Mesendoderm (in vitro differentiated cells): ENCODE data around the gene NOC2L.

Source experiments
- DNase-seq: peaks from one replicate; pipeline ENCODE4 v3.0.0; 2013
- H2AK5ac ChIP-seq: 2 replicates; pipeline ENCODE4 v1.6.1; 2013; ENCODE audit warnings: low read length, inconsistent platforms
- H2BK120ac ChIP-seq: 2 replicates; pipeline ENCODE4 v1.6.1; 2013; ENCODE audit warnings: low read depth, mild to moderate bottlenecking, low read length, moderate library complexity, mixed read lengths
- H2BK15ac ChIP-seq: replicated peaks from 2 replicates; pipeline ENCODE4 v1.6.1; 2013; ENCODE audit warnings: low read depth, mild to moderate bottlenecking, moderate library complexity
- H2BK5ac ChIP-seq: 2 replicates; pipeline ENCODE4 v1.6.1; 2013; ENCODE audit warnings: low read length, inconsistent platforms
- H3K18ac ChIP-seq: 2 replicates; pipeline ENCODE4 v1.6.1; 2013; ENCODE audit warnings: mild to moderate bottlenecking, low read length, mixed read lengths
- H3K23ac ChIP-seq: one replicate; pipeline ENCODE4 v1.6.1; 2013; ENCODE audit warnings: low read length
- H3K27ac ChIP-seq: 2 replicates; pipeline ENCODE4 v1.5.1; 2013; ENCODE audit warnings: low read depth, mild to moderate bottlenecking, inconsistent platforms, low read length, moderate library complexity
- H3K27me3 ChIP-seq: 2 replicates; pipeline ENCODE4 v1.6.1; 2013; ENCODE audit warnings: low read length, control low read depth, mild to moderate bottlenecking, inconsistent platforms; ENCODE audit not compliant: insufficient read depth, poor library complexity
- H3K36me3 ChIP-seq: 2 replicates; pipeline ENCODE4 v1.6.1; 2013; ENCODE audit warnings: low read length, inconsistent platforms; ENCODE audit not compliant: control insufficient read depth, insufficient read depth
- H3K4ac ChIP-seq: one replicate; pipeline ENCODE4 v1.6.1; 2013; ENCODE audit warnings: low read depth, mild to moderate bottlenecking, low read length, moderate library complexity
- H3K4me1 ChIP-seq: 2 replicates; pipeline ENCODE4 v1.6.1; 2013; ENCODE audit warnings: low read depth, low read length, inconsistent platforms; ENCODE audit not compliant: control insufficient read depth
- H3K4me2 ChIP-seq: 2 replicates; pipeline ENCODE4 v1.6.1; 2013; ENCODE audit warnings: low read length
- H3K4me3 ChIP-seq: 2 replicates; pipeline ENCODE4 v1.5.1; 2013; ENCODE audit warnings: mild to moderate bottlenecking, low read length
- H3K56ac ChIP-seq: one replicate; pipeline ENCODE4 v1.6.1; 2013; ENCODE audit warnings: low read length
- H3K79me1 ChIP-seq: 2 replicates; pipeline ENCODE4 v1.6.1; 2013; ENCODE audit warnings: low read length, inconsistent platforms
- H3K79me2 ChIP-seq: 2 replicates; pipeline ENCODE4 v1.6.1; 2013; ENCODE audit warnings: mild to moderate bottlenecking, low read length; ENCODE audit not compliant: control insufficient read depth, insufficient read depth
- H3K9ac ChIP-seq: 2 replicates; pipeline ENCODE4 v1.6.1; 2013; ENCODE audit warnings: low read length, inconsistent platforms
- H4K5ac ChIP-seq: one replicate; pipeline ENCODE4 v1.6.1; 2013; ENCODE audit warnings: low read length
- H4K8ac ChIP-seq: one replicate; pipeline ENCODE4 v1.6.1; 2013; ENCODE audit warnings: low read depth, mild to moderate bottlenecking, control low read depth, low read length, moderate library complexity
- WGBS: extraction: QIAGEN DNeasy Blood & Tissue Kit; methylation state at CpG from one replicate; pipeline ENCODE4 v1.1.7; 2013; ENCODE audit warnings: low lambda C conversion rate, missing lambda C conversion rate; ENCODE audit not compliant: insufficient coverage; ENCODE audit errors: extremely low coverage; 5-methylcytosine and 5-hydroxymethylcytosine counted together

The NOC2L gene

GRCh38 chr1:936348-937264, 22.4 kb downstream of the NOC2L start:
- peak overlapping the region; percentile 53 for H3K18ac ChIP-seq
- no peak overlapping the region for H4K5ac ChIP-seq
- H2AK5ac ChIP-seq, result peak overlapping the region; percentile 65
- no peak overlapping the region for H2BK15ac ChIP-seq
- no peaks in the 10 kb centered on the region for H3K79me2 ChIP-seq
- H3K27me3 ChIP-seq, result no peaks in the 10 kb centered on the region
- H3K36me3 ChIP-seq, result no peaks in the 10 kb centered on the region
- no peak overlapping the region for H3K4me2 ChIP-seq
- H3K27ac ChIP-seq, result no peak overlapping the region
- H3K56ac ChIP-seq, result peak overlapping the region; percentile 34
- no CpG with 5 or more reads among the region's 45 CpGs for WGBS
- peak overlapping the region; percentile 0 for H3K4ac ChIP-seq
- H4K8ac ChIP-seq, result no peak overlapping the region
- no peak overlapping the region for H3K23ac ChIP-seq
- H3K79me1 ChIP-seq, result no peaks in the 10 kb centered on the region
- H3K4me1 ChIP-seq, result peaks cover 15% of the 10 kb centered on the region
- peak overlapping the region; percentile 11 for H3K9ac ChIP-seq
- no peak for DNase-seq
- H2BK120ac ChIP-seq, result no peak overlapping the region
- no peak overlapping the region for H2BK5ac ChIP-seq
- no peak overlapping the region for H3K4me3 ChIP-seq

GRCh38 chr1:935751-936231, 23.3 kb downstream of the NOC2L start:
- H2BK120ac ChIP-seq, result no peak overlapping the region
- H3K9ac ChIP-seq, result peak overlapping the region; percentile 72
- no peaks in the 10 kb centered on the region for H3K27me3 ChIP-seq
- H3K18ac ChIP-seq, result peak overlapping the region; percentile 1
- peak overlapping the region; percentile 50 for H3K4me2 ChIP-seq
- H2BK5ac ChIP-seq, result peak overlapping the region; percentile 97
- no peak overlapping the region for H4K8ac ChIP-seq
- H3K4me3 ChIP-seq, result no peak overlapping the region
- peak overlapping the region; percentile 92 for H3K56ac ChIP-seq
- no peak overlapping the region for H4K5ac ChIP-seq
- H3K27ac ChIP-seq, result no peak overlapping the region
- H2BK15ac ChIP-seq, result no peak overlapping the region
- no CpG with 5 or more reads among the region's 30 CpGs for WGBS
- DNase-seq, result peak; percentile 89
- H3K79me2 ChIP-seq, result no peaks in the 10 kb centered on the region
- no peaks in the 10 kb centered on the region for H3K36me3 ChIP-seq
- H3K79me1 ChIP-seq, result no peaks in the 10 kb centered on the region
- peaks cover 20% of the 10 kb centered on the region for H3K4me1 ChIP-seq
- H3K23ac ChIP-seq, result peak overlapping the region; percentile 99
- peak overlapping the region; percentile 100 for H2AK5ac ChIP-seq
- H3K4ac ChIP-seq, result peak overlapping the region; percentile 25

- Histone ChIP-seq H3K79me2 (no peaks in the 10 kb centered on the region), H3K27me3 (no peaks in the 10 kb centered on the region), H2BK120ac (no peak overlapping the region), H3K36me3 (no peaks in the 10 kb centered on the region), H2BK5ac (peak overlapping the region; percentile 97), H3K4me3 (no peak overlapping the region), H3K23ac (peak overlapping the region; percentile 99), H4K8ac (no peak overlapping the region), H3K79me1 (no peaks in the 10 kb centered on the region), H3K4me1 (peaks cover 20% of the 10 kb centered on the region), H3K27ac (no peak overlapping the region), H3K56ac (peak overlapping the region; percentile 92), H2AK5ac (peak overlapping the region; percentile 100), H2BK15ac (no peak overlapping the region), H3K9ac (peak overlapping the region; percentile 72), H3K4me2 (peak overlapping the region; percentile 50), H4K5ac (no peak overlapping the region), H3K4ac (peak overlapping the region; percentile 25), H3K18ac (peak overlapping the region; percentile 1)
- no peak for DNase-seq
- WGBS, result no CpG with 5 or more reads among the region's 37 CpGs
These were observed 23.9 kb downstream of the NOC2L start for GRCh38 chr1:934991-935750.

GRCh38 chr1:933603-933940, 25.5 kb downstream of the NOC2L start:
- no peak overlapping the region for H2BK5ac ChIP-seq
- H3K4ac ChIP-seq, result no peak overlapping the region
- H3K36me3 ChIP-seq, result peaks cover 2% of the 10 kb centered on the region
- no CpG with 5 or more reads among the region's 10 CpGs for WGBS
- H3K56ac ChIP-seq, result no peak overlapping the region
- H4K8ac ChIP-seq, result no peak overlapping the region
- H3K27ac ChIP-seq, result no peak overlapping the region
- no peak overlapping the region for H3K9ac ChIP-seq
- DNase-seq, result no peak
- peaks cover 13% of the 10 kb centered on the region for H3K4me1 ChIP-seq
- H2BK120ac ChIP-seq, result no peak overlapping the region
- H2AK5ac ChIP-seq, result no peak overlapping the region
- H3K18ac ChIP-seq, result no peak overlapping the region
- no peaks in the 10 kb centered on the region for H3K79me2 ChIP-seq
- no peak overlapping the region for H4K5ac ChIP-seq
- H2BK15ac ChIP-seq, result no peak overlapping the region
- H3K79me1 ChIP-seq, result no peaks in the 10 kb centered on the region
- no peak overlapping the region for H3K4me2 ChIP-seq
- H3K4me3 ChIP-seq, result no peak overlapping the region
- H3K23ac ChIP-seq, result no peak overlapping the region
- H3K27me3 ChIP-seq, result no peaks in the 10 kb centered on the region

GRCh38 chr1:932776-933602, 26.1 kb downstream of the NOC2L start:
- no peak overlapping the region for H2AK5ac ChIP-seq
- H3K4me3 ChIP-seq, result no peak overlapping the region
- no peak overlapping the region for H3K27ac ChIP-seq
- H3K56ac ChIP-seq, result no peak overlapping the region
- peaks cover 2% of the 10 kb centered on the region for H3K36me3 ChIP-seq
- DNase-seq, result no peak
- H2BK15ac ChIP-seq, result no peak overlapping the region
- H3K4ac ChIP-seq, result no peak overlapping the region
- H3K4me1 ChIP-seq, result peaks cover 13% of the 10 kb centered on the region
- no peak overlapping the region for H4K5ac ChIP-seq
- H3K79me2 ChIP-seq, result no peaks in the 10 kb centered on the region
- H4K8ac ChIP-seq, result no peak overlapping the region
- no peaks in the 10 kb centered on the region for H3K79me1 ChIP-seq
- H2BK120ac ChIP-seq, result no peak overlapping the region
- no peak overlapping the region for H3K18ac ChIP-seq
- H3K4me2 ChIP-seq, result no peak overlapping the region
- no peak overlapping the region for H3K9ac ChIP-seq
- no CpG with 5 or more reads among the region's 25 CpGs for WGBS
- no peak overlapping the region for H2BK5ac ChIP-seq
- no peaks in the 10 kb centered on the region for H3K27me3 ChIP-seq
- no peak overlapping the region for H3K23ac ChIP-seq
